Right lobe of liver (tissue), 4 donors: ENCODE measurements around the gene APBA3.

ENCODE experiments used
- POLR2A ChIP-seq: fragments of 450-650 bp; IDR thresholded peaks from one replicate; pipeline ENCODE4 v1.6.1; 2017; ENCODE audit warnings: antibody characterized with exemption, mild to moderate bottlenecking
- TF ChIP-seq, protein P1 (sequence below), 4 donors: fragments of 200-600 bp in 3 of 4; fragments of 450-650 bp in 1 of 4; IDR thresholded peaks; one replicate each; pipeline versions ENCODE4 v1.5.1 to v1.8.0; 2016 to 2022; ENCODE audit warnings: antibody characterized with exemption in 4 of 4, mild to moderate bottlenecking in 2 of 4
- donor health status: DM: no; HTN: no; CAD: no.
- donor health status: DM: no; HTN: no; CAD: no.
- donor health status: DM: no; HTN: yes; CAD: no.

GRCh38 chr19:3765121-3765520, 3.6 kb upstream of the APBA3 start:
- TF ChIP-seq, protein P1, sequence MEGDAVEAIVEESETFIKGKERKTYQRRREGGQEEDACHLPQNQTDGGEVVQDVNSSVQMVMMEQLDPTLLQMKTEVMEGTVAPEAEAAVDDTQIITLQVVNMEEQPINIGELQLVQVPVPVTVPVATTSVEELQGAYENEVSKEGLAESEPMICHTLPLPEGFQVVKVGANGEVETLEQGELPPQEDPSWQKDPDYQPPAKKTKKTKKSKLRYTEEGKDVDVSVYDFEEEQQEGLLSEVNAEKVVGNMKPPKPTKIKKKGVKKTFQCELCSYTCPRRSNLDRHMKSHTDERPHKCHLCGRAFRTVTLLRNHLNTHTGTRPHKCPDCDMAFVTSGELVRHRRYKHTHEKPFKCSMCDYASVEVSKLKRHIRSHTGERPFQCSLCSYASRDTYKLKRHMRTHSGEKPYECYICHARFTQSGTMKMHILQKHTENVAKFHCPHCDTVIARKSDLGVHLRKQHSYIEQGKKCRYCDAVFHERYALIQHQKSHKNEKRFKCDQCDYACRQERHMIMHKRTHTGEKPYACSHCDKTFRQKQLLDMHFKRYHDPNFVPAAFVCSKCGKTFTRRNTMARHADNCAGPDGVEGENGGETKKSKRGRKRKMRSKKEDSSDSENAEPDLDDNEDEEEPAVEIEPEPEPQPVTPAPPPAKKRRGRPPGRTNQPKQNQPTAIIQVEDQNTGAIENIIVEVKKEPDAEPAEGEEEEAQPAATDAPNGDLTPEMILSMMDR (IDR thresholded peaks at IDR 0.05): no peak
- no peak for TF ChIP-seq POLR2A
